Large intestine (tissue), 1 donor: ENCODE measurements around the gene MSRB3. TPM values are rescaled to one million over a fixed set of nuclear protein-coding genes. Genes with fewer than 3 reads are reported as not detected.

Experiments used
- polyA plus RNA-seq: library from polyadenylated mRNA; unstranded; fragments of 120-200 nt; gene quantifications from one replicate; pipeline ENCODE4 v1.2.1, GENCODE V29; 2013

MSRB3 gene
- polyA plus RNA-seq, 1 donor, result 23.1 TPM

Other genes starting within 250 kb of the MSRB3 start
- gene WIF1, start 157.4 kb upstream of the MSRB3 start, polyA plus RNA-seq, result 33.1 TPM
- gene LEMD3, start 109.1 kb upstream of the MSRB3 start, polyA plus RNA-seq, result 33.6 TPM